GM23338 (cell line): Measurements from ENCODE around the gene SEMA5A. TPM values are rescaled to one million over a fixed set of nuclear protein-coding genes. Genes with fewer than 3 reads are reported as not detected.

ENCODE experiments used
- ATAC-seq: fragments of 200-7000 bp; cut with Tn5 transposase; 3 replicates; pipeline ENCODE4 v1.9.1; 2020
- DNase-seq: peaks from one replicate; pipeline ENCODE4 v3.0.0-alpha.2; 2015; ENCODE audit warnings: low spot score
- H2AFZ ChIP-seq: fragments of 200-600 bp; sonication (generic); 2 replicates; pipeline ENCODE4 v1.8.0; 2016; ENCODE audit warnings: antibody characterized with exemption, mild to moderate bottlenecking, moderate library complexity
- H3F3A ChIP-seq: fragments of 200-600 bp; sonication (generic); replicated peaks from 2 replicates; pipeline ENCODE4 v1.8.0; 2017; ENCODE audit warnings: antibody characterized with exemption, mixed run types, low read depth
- H3K27ac ChIP-seq: fragments of 200-600 bp; sonication (generic); 2 replicates; pipeline ENCODE4 v1.6.1; 2016; ENCODE audit warnings: low read depth
- H3K27me3 ChIP-seq: fragments of 200-600 bp; sonication (generic); 2 replicates; pipeline ENCODE4 v1.8.0; 2016; ENCODE audit warnings: mild to moderate bottlenecking, mixed run types, moderate library complexity; ENCODE audit not compliant: insufficient read depth
- H3K36me3 ChIP-seq: fragments of 200-600 bp; sonication (generic); 2 replicates; pipeline ENCODE4 v1.8.0; 2016; ENCODE audit warnings: mild to moderate bottlenecking; ENCODE audit not compliant: insufficient read depth
- H3K4me1 ChIP-seq: fragments of 200-600 bp; sonication (generic); 2 replicates; pipeline ENCODE4 v1.8.0; 2016; ENCODE audit warnings: mild to moderate bottlenecking, moderate library complexity; ENCODE audit not compliant: insufficient read depth
- H3K4me2 ChIP-seq: fragments of 200-600 bp; sonication (generic); 2 replicates; pipeline ENCODE4 v1.7.1; 2017; ENCODE audit warnings: mixed run types
- H3K4me3 ChIP-seq: fragments of 200-600 bp; sonication (generic); 2 replicates; pipeline ENCODE4 v1.6.1; 2016; ENCODE audit warnings: mixed run types
- H3K79me2 ChIP-seq: fragments of 200-600 bp; sonication (generic); replicated peaks from 2 replicates; pipeline ENCODE4 v1.8.0; 2017; ENCODE audit warnings: mild to moderate bottlenecking; ENCODE audit not compliant: insufficient read depth
- H3K9me2 ChIP-seq: fragments of 200-600 bp; sonication (generic); 2 replicates; pipeline ENCODE4 v1.8.0; 2017; ENCODE audit not compliant: insufficient read depth
- H4K20me1 ChIP-seq: fragments of 200-600 bp; sonication (generic); replicated peaks from 2 replicates; pipeline ENCODE4 v1.8.0; 2017; ENCODE audit warnings: mild to moderate bottlenecking; ENCODE audit not compliant: insufficient read depth
- H3K27ac Mint-ChIP-seq: 2 replicates; pipeline ENCODE4 v1.8.0; 2020; ENCODE audit warnings: inconsistent platforms, mild to moderate bottlenecking, moderate library complexity, mixed read lengths
- H3K27me3 Mint-ChIP-seq: 3 replicates; pipeline ENCODE4 v1.8.0; 2022; ENCODE audit warnings: low read depth, mild to moderate bottlenecking, moderate library complexity, mixed read lengths, inconsistent platforms; ENCODE audit not compliant: insufficient read depth, poor library complexity
- H3K36me3 Mint-ChIP-seq: 3 replicates; pipeline ENCODE4 v1.8.0; 2021; ENCODE audit warnings: low read depth, mild to moderate bottlenecking, inconsistent platforms, moderate library complexity, mixed read lengths
- H3K4me1 Mint-ChIP-seq: 3 replicates; pipeline ENCODE4 v1.8.0; 2020; ENCODE audit warnings: mild to moderate bottlenecking, inconsistent platforms, mixed read lengths
- H3K4me3 Mint-ChIP-seq: 3 replicates; pipeline ENCODE4 v1.8.0; 2021; ENCODE audit warnings: moderate library complexity, mild to moderate bottlenecking, inconsistent platforms, mixed read lengths
- H3K9me3 Mint-ChIP-seq: 3 replicates; pipeline ENCODE4 v1.8.0; 2020; ENCODE audit warnings: moderate library complexity, mild to moderate bottlenecking, inconsistent platforms, mixed read lengths
- CREB1 ChIP-seq: fragments of 250-450 bp; sonication (Bioruptor Pico); IDR thresholded peaks from 2 replicates; pipeline ENCODE4 v1.5.0; 2020; ENCODE audit warnings: low read depth, mild to moderate bottlenecking, moderate library complexity
- ETS1 ChIP-seq: IDR thresholded peaks from 2 replicates; pipeline ENCODE4 v1.6.1; 2016; ENCODE audit warnings: antibody characterized with exemption
- EZH2 ChIP-seq: fragments of 200-600 bp; sonication (generic); IDR thresholded peaks from one replicate; pipeline ENCODE4 v1.8.0; 2017; ENCODE audit warnings: antibody characterized with exemption, mild to moderate bottlenecking, low read depth; ENCODE audit not compliant: unreplicated experiment
- EZH2phosphoT487 ChIP-seq: fragments of 200-600 bp; sonication (generic); IDR thresholded peaks from one replicate; pipeline ENCODE4 v1.8.1; 2018; ENCODE audit warnings: antibody characterized with exemption; ENCODE audit not compliant: unreplicated experiment
- JUNB ChIP-seq: IDR thresholded peaks from one replicate; pipeline ENCODE4 v1.6.1; 2016; ENCODE audit warnings: antibody characterized with exemption; ENCODE audit not compliant: unreplicated experiment
- NANOG ChIP-seq: IDR thresholded peaks from 2 replicates; pipeline ENCODE4 v1.6.1; 2016; ENCODE audit warnings: antibody characterized with exemption, borderline replicate concordance
- POLR2AphosphoS5 ChIP-seq: IDR thresholded peaks from 2 replicates; pipeline ENCODE4 v1.6.1; 2016; ENCODE audit warnings: antibody characterized with exemption, low read depth
- STAT1 ChIP-seq: IDR thresholded peaks from one replicate; pipeline ENCODE4 v1.6.1; 2016; ENCODE audit warnings: antibody characterized with exemption; ENCODE audit not compliant: unreplicated experiment
- ZNF114 ChIP-seq: fragments of 250-450 bp; sonication (Bioruptor Pico); IDR thresholded peaks from 2 replicates; pipeline ENCODE4 v1.5.0; 2020; ENCODE audit warnings: mild to moderate bottlenecking, moderate library complexity
- ZNF331 ChIP-seq: fragments of 250-450 bp; sonication (Bioruptor Pico); IDR thresholded peaks from 2 replicates; pipeline ENCODE4 v1.5.0; 2020; ENCODE audit warnings: low read depth, mild to moderate bottlenecking, moderate library complexity
- ZNF462 ChIP-seq: fragments of 250-450 bp; sonication (Bioruptor Pico); IDR thresholded peaks from 2 replicates; pipeline ENCODE4 v1.5.0; 2020; ENCODE audit warnings: mild to moderate bottlenecking, moderate library complexity
- polyA plus RNA-seq: library from polyadenylated mRNA; unstranded; fragments of >200 nt; fragmentation: Nextera tagmentation; extraction: Ambion mirVana; gene quantifications from 2 replicates; pipeline ENCODE4 v1.2.1, GENCODE V29; 2016
- total RNA-seq: library from RNA; depleted of rRNA; stranded (reverse); fragments of >200 nt; shearing (Covaris generic); gene quantifications from 2 replicates; pipeline ENCODE4 v1.2.3, GENCODE V29; 2014
- TF ChIP-seq, protein P1 (sequence below), 2 experiments: fragments of 200-600 bp in 1 of 2; sonication (generic) in 1 of 2; conservative IDR thresholded peaks; 2 replicates each; pipeline versions ENCODE4 v1.5.1 to v1.6.1; 2016 to 2017; ENCODE audit warnings: antibody characterized with exemption in 2 of 2, low read depth in 2 of 2, mild to moderate bottlenecking in 2 of 2, moderate library complexity in 1 of 2
- TF ChIP-seq, protein P2 (sequence below): IDR thresholded peaks from one replicate; pipeline ENCODE4 v1.6.1; 2018; ENCODE audit warnings: antibody characterized with exemption; ENCODE audit not compliant: unreplicated experiment

Gene SEMA5A
- total and polyA plus RNA-seq, 2 experiments from 2014 or later = 2.1 to 8.1 TPM

DNA sequence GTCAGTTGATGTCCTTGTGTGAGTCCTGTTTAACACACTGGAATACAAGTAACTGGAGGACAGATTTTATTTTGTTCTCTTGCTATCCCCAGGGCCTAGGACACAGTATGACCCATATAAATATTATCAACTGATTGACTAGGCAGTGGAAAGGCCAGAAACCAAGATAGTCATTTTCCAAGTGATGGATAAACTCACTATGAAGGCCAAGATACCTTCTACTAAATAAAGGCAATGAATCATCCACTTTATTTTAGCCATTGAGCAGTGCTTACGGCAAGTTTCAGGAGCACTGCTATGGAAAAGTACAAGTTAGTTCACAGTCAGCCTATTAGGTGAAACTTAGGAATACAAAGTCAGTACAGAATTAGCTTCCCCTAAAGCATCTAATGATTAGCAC is 153.2 kb downstream of the SEMA5A start:
- H3K9me3 Mint-ChIP-seq = peaks cover 3% of the 10 kb centered on the region; the same call in 1 of the 3 replicates
- no peak overlapping the region for H3K27ac Mint-ChIP-seq
- TF ChIP-seq ETS1 = no peak
- TF ChIP-seq POLR2AphosphoS5 = no peak
- TF ChIP-seq, protein P1, sequence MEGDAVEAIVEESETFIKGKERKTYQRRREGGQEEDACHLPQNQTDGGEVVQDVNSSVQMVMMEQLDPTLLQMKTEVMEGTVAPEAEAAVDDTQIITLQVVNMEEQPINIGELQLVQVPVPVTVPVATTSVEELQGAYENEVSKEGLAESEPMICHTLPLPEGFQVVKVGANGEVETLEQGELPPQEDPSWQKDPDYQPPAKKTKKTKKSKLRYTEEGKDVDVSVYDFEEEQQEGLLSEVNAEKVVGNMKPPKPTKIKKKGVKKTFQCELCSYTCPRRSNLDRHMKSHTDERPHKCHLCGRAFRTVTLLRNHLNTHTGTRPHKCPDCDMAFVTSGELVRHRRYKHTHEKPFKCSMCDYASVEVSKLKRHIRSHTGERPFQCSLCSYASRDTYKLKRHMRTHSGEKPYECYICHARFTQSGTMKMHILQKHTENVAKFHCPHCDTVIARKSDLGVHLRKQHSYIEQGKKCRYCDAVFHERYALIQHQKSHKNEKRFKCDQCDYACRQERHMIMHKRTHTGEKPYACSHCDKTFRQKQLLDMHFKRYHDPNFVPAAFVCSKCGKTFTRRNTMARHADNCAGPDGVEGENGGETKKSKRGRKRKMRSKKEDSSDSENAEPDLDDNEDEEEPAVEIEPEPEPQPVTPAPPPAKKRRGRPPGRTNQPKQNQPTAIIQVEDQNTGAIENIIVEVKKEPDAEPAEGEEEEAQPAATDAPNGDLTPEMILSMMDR (conservative IDR thresholded peaks at IDR 0.05; ENCODE audit: low read depth in 2 of 2) = no peak
- TF ChIP-seq, protein P2, sequence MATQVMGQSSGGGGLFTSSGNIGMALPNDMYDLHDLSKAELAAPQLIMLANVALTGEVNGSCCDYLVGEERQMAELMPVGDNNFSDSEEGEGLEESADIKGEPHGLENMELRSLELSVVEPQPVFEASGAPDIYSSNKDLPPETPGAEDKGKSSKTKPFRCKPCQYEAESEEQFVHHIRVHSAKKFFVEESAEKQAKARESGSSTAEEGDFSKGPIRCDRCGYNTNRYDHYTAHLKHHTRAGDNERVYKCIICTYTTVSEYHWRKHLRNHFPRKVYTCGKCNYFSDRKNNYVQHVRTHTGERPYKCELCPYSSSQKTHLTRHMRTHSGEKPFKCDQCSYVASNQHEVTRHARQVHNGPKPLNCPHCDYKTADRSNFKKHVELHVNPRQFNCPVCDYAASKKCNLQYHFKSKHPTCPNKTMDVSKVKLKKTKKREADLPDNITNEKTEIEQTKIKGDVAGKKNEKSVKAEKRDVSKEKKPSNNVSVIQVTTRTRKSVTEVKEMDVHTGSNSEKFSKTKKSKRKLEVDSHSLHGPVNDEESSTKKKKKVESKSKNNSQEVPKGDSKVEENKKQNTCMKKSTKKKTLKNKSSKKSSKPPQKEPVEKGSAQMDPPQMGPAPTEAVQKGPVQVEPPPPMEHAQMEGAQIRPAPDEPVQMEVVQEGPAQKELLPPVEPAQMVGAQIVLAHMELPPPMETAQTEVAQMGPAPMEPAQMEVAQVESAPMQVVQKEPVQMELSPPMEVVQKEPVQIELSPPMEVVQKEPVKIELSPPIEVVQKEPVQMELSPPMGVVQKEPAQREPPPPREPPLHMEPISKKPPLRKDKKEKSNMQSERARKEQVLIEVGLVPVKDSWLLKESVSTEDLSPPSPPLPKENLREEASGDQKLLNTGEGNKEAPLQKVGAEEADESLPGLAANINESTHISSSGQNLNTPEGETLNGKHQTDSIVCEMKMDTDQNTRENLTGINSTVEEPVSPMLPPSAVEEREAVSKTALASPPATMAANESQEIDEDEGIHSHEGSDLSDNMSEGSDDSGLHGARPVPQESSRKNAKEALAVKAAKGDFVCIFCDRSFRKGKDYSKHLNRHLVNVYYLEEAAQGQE = no peak
- TF ChIP-seq EZH2 = no peak
- TF ChIP-seq ZNF331 (CRISPR knock-in tag) = no peak
- TF ChIP-seq CREB1 (CRISPR knock-in tag) = no peak
- TF ChIP-seq STAT1 = no peak
- TF ChIP-seq NANOG = no peak
- TF ChIP-seq JUNB = no peak
- no peak for TF ChIP-seq ZNF114
- TF ChIP-seq ZNF462 (CRISPR knock-in tag) = no peak
- TF ChIP-seq EZH2phosphoT487 = no peak
- H3K4me1 ChIP-seq = no peaks in the 10 kb centered on the region; the same call in 1 of the 2 replicates
- peaks cover 5% of the 10 kb centered on the region; the same call in 1 of the 2 replicates for H3K9me2 ChIP-seq
- H2AFZ ChIP-seq = no peak overlapping the region
- H3K27me3 Mint-ChIP-seq = no peaks in the 10 kb centered on the region
- no peaks in the 10 kb centered on the region for H3K36me3 Mint-ChIP-seq
- no peaks in the 10 kb centered on the region for H3K79me2 ChIP-seq
- H3K4me1 Mint-ChIP-seq = peaks cover 18% of the 10 kb centered on the region
- no peak overlapping the region for H3K4me2 ChIP-seq
- H3K27ac ChIP-seq = no peak overlapping the region
- no peak for ATAC-seq
- no peak overlapping the region for H3K4me3 ChIP-seq
- no peaks in the 10 kb centered on the region for H3K36me3 ChIP-seq
- H3K27me3 ChIP-seq = no peaks in the 10 kb centered on the region
- no peak for DNase-seq
- no peaks in the 10 kb centered on the region for H3F3A ChIP-seq
- no peak overlapping the region for H3K4me3 Mint-ChIP-seq
- H4K20me1 ChIP-seq = no peaks in the 10 kb centered on the region
